Measurements from ENCODE around the gene PJA2.

DNA sequence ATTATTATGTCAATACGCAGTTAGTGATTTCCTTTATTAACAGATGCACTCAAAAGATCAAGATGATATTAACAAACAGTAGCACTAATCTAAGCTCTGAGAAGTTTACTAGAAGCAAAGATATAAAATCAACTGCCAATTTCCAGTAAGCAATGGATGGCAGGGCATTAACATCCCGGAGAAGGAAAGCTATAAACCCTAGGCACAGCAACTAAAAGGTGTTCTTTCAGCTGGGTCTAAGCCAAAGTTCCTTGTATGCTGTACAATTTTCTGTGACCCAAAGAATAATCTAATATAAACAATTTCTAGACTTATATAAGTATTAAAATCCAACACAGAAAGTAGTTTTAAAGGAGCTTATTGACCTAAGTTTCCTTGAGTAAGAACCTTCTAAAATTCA lies 39.4 kb downstream of the PJA2 start:
- TF ChIP-seq, protein P1, sequence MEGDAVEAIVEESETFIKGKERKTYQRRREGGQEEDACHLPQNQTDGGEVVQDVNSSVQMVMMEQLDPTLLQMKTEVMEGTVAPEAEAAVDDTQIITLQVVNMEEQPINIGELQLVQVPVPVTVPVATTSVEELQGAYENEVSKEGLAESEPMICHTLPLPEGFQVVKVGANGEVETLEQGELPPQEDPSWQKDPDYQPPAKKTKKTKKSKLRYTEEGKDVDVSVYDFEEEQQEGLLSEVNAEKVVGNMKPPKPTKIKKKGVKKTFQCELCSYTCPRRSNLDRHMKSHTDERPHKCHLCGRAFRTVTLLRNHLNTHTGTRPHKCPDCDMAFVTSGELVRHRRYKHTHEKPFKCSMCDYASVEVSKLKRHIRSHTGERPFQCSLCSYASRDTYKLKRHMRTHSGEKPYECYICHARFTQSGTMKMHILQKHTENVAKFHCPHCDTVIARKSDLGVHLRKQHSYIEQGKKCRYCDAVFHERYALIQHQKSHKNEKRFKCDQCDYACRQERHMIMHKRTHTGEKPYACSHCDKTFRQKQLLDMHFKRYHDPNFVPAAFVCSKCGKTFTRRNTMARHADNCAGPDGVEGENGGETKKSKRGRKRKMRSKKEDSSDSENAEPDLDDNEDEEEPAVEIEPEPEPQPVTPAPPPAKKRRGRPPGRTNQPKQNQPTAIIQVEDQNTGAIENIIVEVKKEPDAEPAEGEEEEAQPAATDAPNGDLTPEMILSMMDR (IDR thresholded peaks at IDR 0.05; ENCODE audit: low read depth, low read length): no peak
- TF ChIP-seq POLR2A (IDR thresholded peaks at IDR 0.05; ENCODE audit: extremely low read depth, insufficient read length): no peak
